HCT116 (cell line): Measurements from ENCODE around the gene CHTOP.
"Not testable (repeated sequence)": the region's sequence is repeated elsewhere in the genome, so short reads cannot be mapped to it uniquely, and the experiment has no call there.

Experiments
- CEBPB ChIP-seq: IDR thresholded peaks from 2 replicates; pipeline ENCODE4 v1.6.1; 2012; ENCODE audit warnings: low read depth
- CTCF ChIP-seq, 3 experiments: fragments of 200-600 bp in 1 of 3; sonication (generic) in 1 of 3; IDR thresholded peaks in 2 of 3; conservative IDR thresholded peaks in 1 of 3; 2 replicates each; pipeline ENCODE4 v1.5.1; 2012 to 2017; ENCODE audit warnings: low read depth in 2 of 3, low read length in 2 of 3, antibody characterized with exemption in 1 of 3, borderline replicate concordance in 1 of 3, control low read depth in 1 of 3, mild to moderate bottlenecking in 1 of 3, mixed read lengths in 1 of 3, mixed run types in 1 of 3, moderate library complexity in 1 of 3; ENCODE audit not compliant: insufficient read depth in 1 of 3
- FOSL1 ChIP-seq: IDR thresholded peaks from 2 replicates; pipeline ENCODE4 v1.6.1; 2012; ENCODE audit warnings: low read depth
- POLR2AphosphoS5 ChIP-seq: IDR thresholded peaks from 2 replicates; pipeline ENCODE4 v1.6.1; 2011; ENCODE audit warnings: mild to moderate bottlenecking, low read depth, low read length, moderate library complexity
- RAD21 ChIP-seq: IDR thresholded peaks from 2 replicates; pipeline ENCODE4 v1.6.1; 2012; ENCODE audit warnings: low read depth, mild to moderate bottlenecking
- TCF7L2 ChIP-seq: IDR thresholded peaks from 2 replicates; pipeline ENCODE4 v1.7.0; 2011; ENCODE audit warnings: borderline replicate concordance, inconsistent platforms; ENCODE audit not compliant: insufficient read depth, insufficient read length; ENCODE audit errors: extremely low read depth

GRCh38 chr1:153668672-153669071 lies 34.8 kb downstream of the CHTOP start:
- not testable (repeated sequence) for TF ChIP-seq CTCF (IDR thresholded peaks at IDR 0.05 in 2 of 3, conservative IDR thresholded peaks at IDR 0.05 in 1 of 3; ENCODE audit: borderline replicate concordance in 1 of 3, insufficient read depth in 1 of 3, low read depth in 2 of 3, low read length in 2 of 3); FOSL1; POLR2AphosphoS5; RAD21; TCF7L2; CEBPB
